DND-41 (cell line): Measurements from ENCODE around the gene ADIRF.
"Not testable (repeated sequence)": the region's sequence is repeated elsewhere in the genome, so short reads cannot be mapped to it uniquely, and the experiment has no call there.

Experiments
- CTCF ChIP-seq: IDR thresholded peaks from 2 replicates; pipeline ENCODE4 v1.5.1; 2012; ENCODE audit warnings: borderline replicate concordance, low read length, moderate library complexity, mild to moderate bottlenecking; ENCODE audit not compliant: poor library complexity, severe bottlenecking; ENCODE audit errors: extremely low read depth
- EZH2 ChIP-seq: IDR thresholded peaks from 3 replicates; pipeline ENCODE4 v1.6.1; 2012; ENCODE audit warnings: borderline replicate concordance, low read depth, mild to moderate bottlenecking, moderate library complexity, low read length, inconsistent platforms; ENCODE audit not compliant: severe bottlenecking

- TF ChIP-seq CTCF, EZH2: not testable (repeated sequence)
These were observed 40.0 kb downstream of the ADIRF start for GRCh38 chr10:87008303-87008702.
